GM12878 (cell line): ENCODE results near the gene WFIKKN1. TPM values are rescaled to one million over a fixed set of nuclear protein-coding genes. Genes with fewer than 3 reads are reported as not detected.

Experiments
- ATAC-seq: fragments of 200-7000 bp; cut with Tn5 transposase; 3 replicates; pipeline ENCODE4 v1.9.1; 2020; ENCODE audit warnings: mild to moderate bottlenecking, moderate library complexity
- BruUV-seq: library from RNA; stranded (reverse); fragments of 400-500 nt; replicated peaks from 2 replicates; lab custom pipeline; 2021; lab: Mats Ljungman, UMichigan
- CTCF ChIA-PET: fragments of 300-600 bp; sonication (Branson Sonifier 250); formaldehyde crosslinking; extraction: SDS; loops from one replicate; lab custom pipeline; 2021; ENCODE audit warnings: inconsistent platforms; lab: Yijun Ruan, JAX
- POLR2A ChIA-PET: fragments of 350-600 bp; formaldehyde crosslinking; extraction: SDS; loops from one replicate; lab custom pipeline; 2021; ENCODE audit warnings: inconsistent platforms; lab: Charles Lee
- RAD21 ChIA-PET: fragments of 300-600 bp; sonication (Branson Sonifier 250); formaldehyde crosslinking; loops from one replicate; lab custom pipeline; 2023; ENCODE audit warnings: antibody characterized with exemption; ENCODE audit not compliant: unreplicated experiment; lab: Charles Lee
- SMC1A ChIA-PET: fragments of 300-600 bp; sonication (Branson Sonifier 250); formaldehyde crosslinking; loops from one replicate; lab custom pipeline; 2023; ENCODE audit not compliant: unreplicated experiment, uncharacterized antibody; lab: Charles Lee
- DNase-seq: peaks from one replicate; pipeline ENCODE4 v3.0.0-alpha.2; 2011; ENCODE audit warnings: low read depth, low spot score
- FAIRE-seq: peaks from 3 replicates; lab custom pipeline; 2011; peaks lifted over from hg19 to GRCh38; lab: Jason Lieb, UNC
- H2AFZ ChIP-seq: 2 replicates; pipeline ENCODE4 v1.6.0; 2011; ENCODE audit warnings: low read depth, low read length, control low read depth; ENCODE audit not compliant: control insufficient read depth
- H3K27ac ChIP-seq: 2 replicates; pipeline ENCODE4 v1.5.1; 2011; ENCODE audit warnings: control low read depth; ENCODE audit not compliant: control insufficient read depth, insufficient read depth
- H3K27me3 ChIP-seq, 2 experiments: replicated peaks in 1 of 2; 2 replicates each; pipeline versions ENCODE4 v1.6.0 to v1.6.1; 2011; ENCODE audit warnings: low read length in 1 of 2; ENCODE audit not compliant: control insufficient read depth in 2 of 2, insufficient read depth in 2 of 2
- H3K36me3 ChIP-seq, 2 experiments: 2 replicates each; pipeline ENCODE4 v1.5.1; 2011; ENCODE audit warnings: low read length in 1 of 2; ENCODE audit not compliant: control insufficient read depth in 2 of 2, insufficient read depth in 2 of 2
- H3K4me1 ChIP-seq: 2 replicates; pipeline ENCODE4 v1.6.1; 2011; ENCODE audit warnings: mild to moderate bottlenecking, low read length, moderate library complexity, mixed read lengths; ENCODE audit not compliant: control insufficient read depth, insufficient read depth
- H3K4me2 ChIP-seq: 2 replicates; pipeline ENCODE4 v1.6.0; 2011; ENCODE audit warnings: control low read depth; ENCODE audit not compliant: control insufficient read depth, insufficient read depth
- H3K4me3 ChIP-seq: fragments of 200-600 bp; sonication (generic); 2 replicates; pipeline ENCODE4 v1.5.1; 2016
- H3K79me2 ChIP-seq: 2 replicates; pipeline ENCODE4 v1.6.0; 2011; ENCODE audit warnings: low read length; ENCODE audit not compliant: control insufficient read depth, insufficient read depth
- H3K9ac ChIP-seq: 2 replicates; pipeline ENCODE4 v1.8.0; 2011; ENCODE audit warnings: low read length, control low read depth, mixed read lengths; ENCODE audit not compliant: control insufficient read depth, insufficient read depth
- H3K9me3 ChIP-seq: replicated peaks from 3 replicates; pipeline ENCODE4 v1.5.1; 2011; ENCODE audit warnings: mild to moderate bottlenecking, low read length; ENCODE audit not compliant: control insufficient read depth, insufficient read depth
- H4K20me1 ChIP-seq: 2 replicates; pipeline ENCODE4 v1.6.0; 2011; ENCODE audit not compliant: control insufficient read depth, insufficient read depth
- BHLHE40 ChIP-seq, 2 experiments: fragments of 450-650 bp in 1 of 2; IDR thresholded peaks; 2 replicates each; pipeline ENCODE4 v1.6.1; 2011 to 2017; ENCODE audit warnings: low read depth in 2 of 2, borderline replicate concordance in 1 of 2, improper control_type of control experiment in 1 of 2, low read length in 1 of 2, mild to moderate bottlenecking in 1 of 2
- BRCA1 ChIP-seq: IDR thresholded peaks from 2 replicates; pipeline ENCODE4 v1.6.1; 2011; ENCODE audit warnings: low read depth, low read length, improper control_type of control experiment
- LARP7 ChIP-seq: fragments of 450-650 bp; IDR thresholded peaks from 2 replicates; pipeline ENCODE4 v1.6.1; 2017; ENCODE audit warnings: mild to moderate bottlenecking
- PBX3 ChIP-seq: IDR thresholded peaks from 2 replicates; pipeline ENCODE4 v1.6.1; 2011; ENCODE audit warnings: mild to moderate bottlenecking, low read depth, low read length, moderate library complexity; ENCODE audit not compliant: insufficient replicate concordance
- POLR2AphosphoS2 ChIP-seq: IDR thresholded peaks from 2 replicates; pipeline ENCODE4 v1.6.1; 2011; ENCODE audit warnings: low read depth, mild to moderate bottlenecking, low read length, improper control_type of control experiment, moderate library complexity
- POU2F2 ChIP-seq: IDR thresholded peaks from 3 replicates; pipeline ENCODE4 v1.6.1; 2011; ENCODE audit warnings: low read depth, mild to moderate bottlenecking, low read length, borderline replicate concordance
- REST ChIP-seq: IDR thresholded peaks from 2 replicates; pipeline ENCODE4 v1.6.1; 2012; ENCODE audit warnings: mild to moderate bottlenecking, low read depth, low read length
- USF1 ChIP-seq: IDR thresholded peaks from 2 replicates; pipeline ENCODE4 v1.6.1; 2011; ENCODE audit warnings: borderline replicate concordance, low read depth, mild to moderate bottlenecking, moderate library complexity, mixed read lengths, low read length; ENCODE audit not compliant: insufficient read depth; ENCODE audit errors: extremely low read length
- whole genome bisulfite sequencing: methylation state at CpG from one replicate; pipeline ENCODE4 v1.1.6; 2016; ENCODE audit warnings: low lambda C conversion rate; ENCODE audit not compliant: insufficient replicate concordance, insufficient coverage; ENCODE audit errors: missing lambda C conversion rate; 5-methylcytosine and 5-hydroxymethylcytosine counted together
- in situ Hi-C: fragments of 300-500 bp; cut with MboI; formaldehyde crosslinking; loops from 9 replicates; pipeline ENCODE4 v1.14.3; 2018; ENCODE audit warnings: mixed read lengths
- intact Hi-C: fragments of 100-400 bp; cut with micrococcal nuclease; formaldehyde crosslinking; loops from one replicate; pipeline ENCODE4 v1.14.2; 2022; ENCODE audit not compliant: unreplicated experiment
- polyA plus RNA-seq, 11 experiments: library from polyadenylated mRNA; depleted of rRNA in 4 of 11; unstranded in 6 of 11; stranded (reverse) in 5 of 11; fragments of >200 nt; fragmentation: Nextera tagmentation in 4 of 11; fragmentation: Illumina TruSeq in 1 of 11; extraction: Ambion mirVana in 4 of 11; extraction: Trizol in 1 of 11; gene quantifications; 1 replicate in 1 of 11; 2 replicates in 10 of 11; pipeline versions ENCODE4 v1.2.1 to v1.2.3, GENCODE V29; 2011 to 2016; ENCODE audit warnings: inconsistent platforms in 2 of 11, missing spikeins in 2 of 11, low read depth in 1 of 11
- total RNA-seq, 4 experiments: library from RNA; depleted of rRNA in 3 of 4; stranded (reverse); fragments of >200 nt in 3 of 4; fragmentation: Illumina TruSeq in 1 of 4; extraction: Trizol in 1 of 4; gene quantifications; 2 replicates each; pipeline versions ENCODE4 v1.2.1 to v1.2.3, GENCODE V29; 2013 to 2021

WFIKKN1 gene
- total and polyA plus RNA-seq, 10 of the 15 experiments (the other 5 are each of a cell fraction or from before 2014, with no cell fraction given), result 0.01 to 0.41 (median 0.05) TPM; not detected in 2

GRCh38 chr16:676565-676902 lies 45.7 kb downstream of the WFIKKN1 start:
- no TSS peak for BruUV-seq
- RAD21 ChIA-PET, result no interaction called here
- H3K9me3 ChIP-seq, result no peaks in the 10 kb centered on the region
- ATAC-seq (no peak), DNase-seq (no peak), FAIRE-seq (no peak)
- H3K27ac ChIP-seq, result no peak overlapping the region
- no peak for TF ChIP-seq LARP7
- TF ChIP-seq USF1, result no peak
- TF ChIP-seq PBX3, result no peak
- H3K4me2 ChIP-seq, result no peak overlapping the region
- H3K4me1 ChIP-seq, result peaks cover 3% of the 10 kb centered on the region
- H3K79me2 ChIP-seq, result peaks cover 12% of the 10 kb centered on the region
- intact Hi-C loops, result no loop called here
- H3K9ac ChIP-seq, result no peak overlapping the region
- in situ Hi-C loops, result no loop called here
- no peaks in the 10 kb centered on the region for H3K27me3 ChIP-seq
- H2AFZ ChIP-seq, result no peak overlapping the region
- H3K4me3 ChIP-seq, result no peak overlapping the region
- WGBS, result 92% methylated on average over 20 of the region's 21 CpGs
- H3K36me3 ChIP-seq, result peaks cover 0 to 6% of the 10 kb centered on the region in 2 experiments; a peak in 2 of 4 replicates
- POLR2A ChIA-PET, result no interaction called here
- peaks cover 5% of the 10 kb centered on the region; the same call in 1 of the 2 replicates for H4K20me1 ChIP-seq
- SMC1A ChIA-PET, result no interaction called here
- CTCF ChIA-PET, result interaction anchor here (0.7 kb wide), 1 partner anchor 535 kb away, joined by 3 read pairs; no protein-coding TSS in a partner anchor

- peaks cover 0 to 8% of the 10 kb centered on the region in 2 experiments; a peak in 2 of 4 replicates for H3K36me3 ChIP-seq
- intact Hi-C loops, result no loop called here
- no peak overlapping the region for H3K4me3 ChIP-seq
- ATAC-seq, result no peak
- H3K79me2 ChIP-seq, result peaks cover 14% of the 10 kb centered on the region
- ChIA-PET POLR2A (no interaction called here), SMC1A (no interaction called here), CTCF (no interaction called here), RAD21 (no interaction called here)
- 69% methylated on average over 23 of the region's 23 CpGs for WGBS
- H3K9me3 ChIP-seq, result no peaks in the 10 kb centered on the region
- H3K27me3 ChIP-seq, result no peaks in the 10 kb centered on the region
- H3K27ac ChIP-seq, result no peak overlapping the region
- H2AFZ ChIP-seq, result no peak overlapping the region
- in situ Hi-C loops, result no loop called here
- H3K4me2 ChIP-seq, result no peak overlapping the region
- H4K20me1 ChIP-seq, result peaks cover 6% of the 10 kb centered on the region; the same call in 1 of the 2 replicates
- BruUV-seq, result no TSS peak
- H3K4me1 ChIP-seq, result peaks cover 7% of the 10 kb centered on the region
- no peak for FAIRE-seq
- no peak for DNase-seq
- H3K9ac ChIP-seq, result no peak overlapping the region
- TF ChIP-seq POLR2AphosphoS2 (no peak), REST (no peak), BHLHE40 (IDR thresholded peaks at IDR 0.05; ENCODE audit: borderline replicate concordance in 1 of 2, low read depth in 2 of 2, low read length in 1 of 2) (no peak), POU2F2 (no peak), BRCA1 (no peak)
Observed at GRCh38 chr16:676913-677312, 46.1 kb downstream of the WFIKKN1 start.
